SK-N-SH (cell line): ENCODE results near the gene F5. TPM values are rescaled to one million over a fixed set of nuclear protein-coding genes. Genes with fewer than 3 reads are reported as not detected.

Experiments used
- CTCF ChIA-PET: fragments of 300-600, 350-600 bp; formaldehyde crosslinking; extraction: SDS; loops from one replicate; lab custom pipeline; 2021; lab: Yijun Ruan, JAX
- POLR2A ChIA-PET: fragments of 350-600 bp; sonication (Branson Sonifier 250); formaldehyde crosslinking; extraction: SDS; loops from one replicate; lab custom pipeline; 2020; ENCODE audit warnings: antibody characterized with exemption, inconsistent platforms; lab: Yijun Ruan, JAX
- DNase-seq: peaks from one replicate; pipeline ENCODE4 v3.0.0; 2012
- H2AFZ ChIP-seq: fragments of 200-600 bp; sonication (generic); 2 replicates; pipeline ENCODE4 v1.8.1; 2016; ENCODE audit warnings: antibody characterized with exemption, mild to moderate bottlenecking, low read depth
- H3F3A ChIP-seq: fragments of 200-600 bp; sonication (generic); replicated peaks from 2 replicates; pipeline ENCODE3; 2016; ENCODE audit warnings: antibody characterized with exemption, mild to moderate bottlenecking; ENCODE audit not compliant: insufficient read depth
- H3K27ac ChIP-seq, 2 experiments: fragments of 200-500 bp in 1 of 2; fragments of 200-600 bp in 1 of 2; sonication (Bioruptor generic) in 1 of 2; sonication (generic), shearing (Covaris generic) in 1 of 2; 2 replicates each; pipeline versions ENCODE4 v1.5.1 to v1.6.1; 2014 to 2016; ENCODE audit warnings: low read depth in 2 of 2, inconsistent platforms in 1 of 2, low read length in 1 of 2, mild to moderate bottlenecking in 1 of 2, mixed read lengths in 1 of 2
- H3K27me3 ChIP-seq: fragments of 200-600 bp; sonication (generic), shearing (Covaris generic); 2 replicates; pipeline ENCODE4 v1.6.1; 2016; ENCODE audit warnings: mixed run types; ENCODE audit not compliant: insufficient read depth
- H3K36me3 ChIP-seq, 2 experiments: fragments of 200-500 bp in 1 of 2; fragments of 200-600 bp in 1 of 2; sonication (Bioruptor generic) in 1 of 2; sonication (generic) in 1 of 2; replicated peaks in 1 of 2; 2 replicates each; pipeline versions ENCODE3 to v1.5.1; 2014 to 2016; ENCODE audit warnings: low read length in 1 of 2, mild to moderate bottlenecking in 1 of 2; ENCODE audit not compliant: insufficient read depth in 2 of 2, control insufficient read depth in 1 of 2
- H3K4me1 ChIP-seq, 2 experiments: fragments of 200-500 bp in 1 of 2; fragments of 200-600 bp in 1 of 2; sonication (Bioruptor generic) in 1 of 2; sonication (generic), shearing (Covaris generic) in 1 of 2; 2 replicates each; pipeline versions ENCODE4 v1.5.1 to v1.6.1; 2014 to 2016; ENCODE audit warnings: low read depth in 1 of 2, low read length in 1 of 2, mixed run types in 1 of 2; ENCODE audit not compliant: insufficient read depth in 2 of 2, control insufficient read depth in 1 of 2
- H3K4me2 ChIP-seq: fragments of 200-600 bp; sonication (generic), shearing (Covaris generic); 2 replicates; pipeline ENCODE4 v1.6.1; 2017; ENCODE audit warnings: mixed run types
- H3K4me3 ChIP-seq, 2 experiments: fragments of 200-500 bp in 1 of 2; fragments of 200-600 bp in 1 of 2; sonication (Bioruptor generic) in 1 of 2; sonication (generic), shearing (Covaris generic) in 1 of 2; 2 replicates each; pipeline versions ENCODE4 v1.5.1 to v1.8.1; 2014 to 2016; ENCODE audit warnings: low read depth in 2 of 2, inconsistent platforms in 1 of 2, low read length in 1 of 2, mild to moderate bottlenecking in 1 of 2, mixed read lengths in 1 of 2, moderate library complexity in 1 of 2
- H3K79me2 ChIP-seq: fragments of 200-600 bp; sonication (generic); 2 replicates; pipeline ENCODE4 v1.8.1; 2017; ENCODE audit warnings: mild to moderate bottlenecking; ENCODE audit not compliant: insufficient read depth
- H3K9ac ChIP-seq: fragments of 200-600 bp; sonication (generic); 2 replicates; pipeline ENCODE4 v1.6.1; 2017; ENCODE audit warnings: mixed run types
- H3K9me2 ChIP-seq: fragments of 200-600 bp; sonication (generic); 2 replicates; pipeline ENCODE4 v1.6.1; 2017; ENCODE audit warnings: mixed run types
- H3K9me3 ChIP-seq: fragments of 200-600 bp; sonication (generic); 2 replicates; pipeline ENCODE4 v1.6.1; 2017; ENCODE audit warnings: mixed run types, mild to moderate bottlenecking, moderate library complexity
- H4K20me1 ChIP-seq: fragments of 200-600 bp; sonication (generic); 2 replicates; pipeline ENCODE4 v1.6.1; 2017; ENCODE audit warnings: mild to moderate bottlenecking, mixed run types; ENCODE audit not compliant: insufficient read depth
- ELF1 ChIP-seq: IDR thresholded peaks from 2 replicates; pipeline ENCODE4 v1.4.0; 2012
- EP300 ChIP-seq, 2 experiments: IDR thresholded peaks; 2 replicates each; pipeline versions ENCODE4 v1.4.0 to v1.6.1; 2012; ENCODE audit warnings: borderline replicate concordance in 1 of 2, low read depth in 1 of 2, low read length in 1 of 2
- FOXJ3 ChIP-seq: sonication (generic); formaldehyde crosslinking; IDR thresholded peaks from 2 replicates; pipeline ENCODE4 v1.5.1; 2020; ENCODE audit warnings: mild to moderate bottlenecking, missing genetic modification reagents
- FOXM1 ChIP-seq: IDR thresholded peaks from 2 replicates; pipeline ENCODE4 v1.4.0; 2012; ENCODE audit warnings: low read depth, mild to moderate bottlenecking
- GABPA ChIP-seq: IDR thresholded peaks from 2 replicates; pipeline ENCODE4 v1.4.0; 2012; ENCODE audit warnings: low read depth, mild to moderate bottlenecking
- IRF3 ChIP-seq: fragments of 150-350 bp; IDR thresholded peaks from 2 replicates; pipeline ENCODE4 v1.6.1; 2016; ENCODE audit warnings: mild to moderate bottlenecking, low read depth, low read length
- JUND ChIP-seq: IDR thresholded peaks from 2 replicates; pipeline ENCODE4 v1.4.0; 2012
- MXI1 ChIP-seq: IDR thresholded peaks from 2 replicates; pipeline ENCODE4 v1.6.1; 2012; ENCODE audit warnings: mild to moderate bottlenecking, low read depth, low read length, improper control_type of control experiment
- POLR2AphosphoS5 ChIP-seq: IDR thresholded peaks from 2 replicates; pipeline ENCODE4 v1.6.1; 2012; ENCODE audit warnings: low read depth, low read length
- RAD21 ChIP-seq: IDR thresholded peaks from 2 replicates; pipeline ENCODE4 v1.6.1; 2012; ENCODE audit warnings: mild to moderate bottlenecking, low read length
- RCOR1 ChIP-seq: fragments of 150-350 bp; IDR thresholded peaks from 2 replicates; pipeline ENCODE4 v1.6.1; 2017; ENCODE audit warnings: antibody characterized with exemption, low read length
- RFX5 ChIP-seq: IDR thresholded peaks from 2 replicates; pipeline ENCODE4 v1.6.1; 2012; ENCODE audit warnings: mild to moderate bottlenecking, improper control_type of control experiment, low read length
- SIN3A ChIP-seq: IDR thresholded peaks from 2 replicates; pipeline ENCODE4 v1.6.1; 2012; ENCODE audit warnings: low read depth, mild to moderate bottlenecking, low read length, moderate library complexity, borderline replicate concordance
- YY1 ChIP-seq: IDR thresholded peaks from 2 replicates; pipeline ENCODE4 v1.4.0; 2012; ENCODE audit warnings: low read depth, mild to moderate bottlenecking
- WGBS: methylation state at CpG from one replicate; pipeline ENCODE4 v1.1.6; 2017; ENCODE audit warnings: low lambda C conversion rate; 5-methylcytosine and 5-hydroxymethylcytosine counted together
- polyA plus RNA-seq, 3 experiments: library from polyadenylated mRNA; depleted of rRNA; stranded (reverse); fragments of >200 nt; gene quantifications; 2 replicates each; pipeline ENCODE4 v1.2.3, GENCODE V29; 2012

The F5 gene
- polyA plus RNA-seq, 1 of the 3 experiments (the other 2 are of a cell fraction) = under 0.01 TPM

- ChIA-PET CTCF (interaction anchor here (0.7 to 1.5 kb wide), 3 partner anchors 8 to 32 kb away, joined by 3 to 5 read pairs (median 3); partner anchors contain the start of gene SLC19A2), POLR2A (no interaction called here)
- Histone ChIP-seq H3K79me2 (no peaks in the 10 kb centered on the region), H2AFZ (no peak overlapping the region; the same call in 1 of the 2 replicates), H3K9me3 (no peaks in the 10 kb centered on the region), H3K9ac (no peak overlapping the region), H4K20me1 (no peaks in the 10 kb centered on the region), H3K36me3 (no peaks in the 10 kb centered on the region), H3K4me2 (no peak overlapping the region), H3K9me2 (no peaks in the 10 kb centered on the region), H3K4me1 (no peaks in the 10 kb centered on the region), H3K27ac (no peak overlapping the region), H3F3A (no peaks in the 10 kb centered on the region), H3K4me3 (no peak overlapping the region), H3K27me3 (no peaks in the 10 kb centered on the region)
- WGBS = 78% methylated on average over 2 of the region's 2 CpGs
- DNase-seq = no peak
- TF ChIP-seq IRF3 (no peak), RAD21 (no peak), JUND (no peak), SIN3A (no peak), FOXJ3 (CRISPR knock-in tag) (no peak), RFX5 (no peak), MXI1 (no peak), YY1 (no peak), GABPA (no peak), RCOR1 (no peak), EP300 (IDR thresholded peaks at IDR 0.05; ENCODE audit: borderline replicate concordance in 1 of 2, low read depth in 1 of 2, low read length in 1 of 2) (no peak), POLR2AphosphoS5 (no peak), ELF1 (no peak), FOXM1 (no peak)
Observed at GRCh38 chr1:169517558-169518186, 68.6 kb downstream of the F5 start.

- Histone ChIP-seq H2AFZ (no peak overlapping the region), H3K9me2 (no peaks in the 10 kb centered on the region)
- no peak for TF ChIP-seq MXI1
- no peak for TF ChIP-seq YY1
Observed at GRCh38 chr1:169515641-169516040, 70.6 kb downstream of the F5 start.

More at GRCh38 chr1:169515641-169516040, 70.6 kb downstream of the F5 start:
- Histone ChIP-seq H3K4me3 (no peak overlapping the region), H3F3A (peaks cover 6% of the 10 kb centered on the region), H3K27ac (no peak overlapping the region), H3K79me2 (no peaks in the 10 kb centered on the region), H3K36me3 (no peaks in the 10 kb centered on the region), H3K9me3 (no peaks in the 10 kb centered on the region), H3K4me1 (no peaks in the 10 kb centered on the region; a peak in 2 of 4 replicates), H3K9ac (no peak overlapping the region), H3K27me3 (no peaks in the 10 kb centered on the region), H3K4me2 (no peak overlapping the region), H4K20me1 (no peaks in the 10 kb centered on the region)
- no peak for DNase-seq
- ChIA-PET CTCF (interaction anchor here (0.6 to 1.0 kb wide), 2 partner anchors 34 to 49 kb away, joined by 3 read pairs; no protein-coding TSS in a partner anchor), POLR2A (no interaction called here)
